Measurements from ENCODE around the gene LRRC18. TPM values are rescaled to one million over a fixed set of nuclear protein-coding genes. Genes with fewer than 3 reads are reported as not detected.
A peak's percentile ranks its signal among the peaks of the same experiment; 100 is the strongest.

LRRC18 gene
- polyA plus RNA-seq, 1 experiment = not detected

DNA sequence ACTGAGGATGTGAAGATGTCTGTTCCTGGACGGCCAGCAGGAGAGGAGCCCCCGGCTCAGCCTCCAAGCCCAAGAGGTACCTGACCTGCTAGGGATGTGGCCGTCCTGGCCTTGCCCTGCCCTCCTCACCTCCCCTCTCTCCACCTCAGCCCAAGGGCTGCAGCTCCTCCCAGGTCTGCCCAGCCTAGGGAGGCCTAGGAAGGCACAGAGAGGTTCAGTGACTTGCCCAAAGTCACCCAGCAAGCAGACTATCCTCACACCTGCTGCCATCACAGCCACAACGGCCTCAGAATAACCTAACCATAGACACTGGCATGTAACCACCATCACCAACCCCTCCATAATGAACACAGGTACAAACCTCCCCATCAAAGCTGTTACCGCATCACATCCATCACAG is 38.7 kb upstream of the LRRC18 start:
- CTCF ChIA-PET = interaction anchor here (0.6 to 6.1 kb wide), 2 partner anchors 185 to 355 kb away, joined by 5 to 45 read pairs; no protein-coding TSS in a partner anchor
- TF ChIP-seq, protein P1, sequence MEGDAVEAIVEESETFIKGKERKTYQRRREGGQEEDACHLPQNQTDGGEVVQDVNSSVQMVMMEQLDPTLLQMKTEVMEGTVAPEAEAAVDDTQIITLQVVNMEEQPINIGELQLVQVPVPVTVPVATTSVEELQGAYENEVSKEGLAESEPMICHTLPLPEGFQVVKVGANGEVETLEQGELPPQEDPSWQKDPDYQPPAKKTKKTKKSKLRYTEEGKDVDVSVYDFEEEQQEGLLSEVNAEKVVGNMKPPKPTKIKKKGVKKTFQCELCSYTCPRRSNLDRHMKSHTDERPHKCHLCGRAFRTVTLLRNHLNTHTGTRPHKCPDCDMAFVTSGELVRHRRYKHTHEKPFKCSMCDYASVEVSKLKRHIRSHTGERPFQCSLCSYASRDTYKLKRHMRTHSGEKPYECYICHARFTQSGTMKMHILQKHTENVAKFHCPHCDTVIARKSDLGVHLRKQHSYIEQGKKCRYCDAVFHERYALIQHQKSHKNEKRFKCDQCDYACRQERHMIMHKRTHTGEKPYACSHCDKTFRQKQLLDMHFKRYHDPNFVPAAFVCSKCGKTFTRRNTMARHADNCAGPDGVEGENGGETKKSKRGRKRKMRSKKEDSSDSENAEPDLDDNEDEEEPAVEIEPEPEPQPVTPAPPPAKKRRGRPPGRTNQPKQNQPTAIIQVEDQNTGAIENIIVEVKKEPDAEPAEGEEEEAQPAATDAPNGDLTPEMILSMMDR (IDR thresholded peaks at IDR 0.05; ENCODE audit: insufficient read depth, low read depth, low read length) = no peak

DNA sequence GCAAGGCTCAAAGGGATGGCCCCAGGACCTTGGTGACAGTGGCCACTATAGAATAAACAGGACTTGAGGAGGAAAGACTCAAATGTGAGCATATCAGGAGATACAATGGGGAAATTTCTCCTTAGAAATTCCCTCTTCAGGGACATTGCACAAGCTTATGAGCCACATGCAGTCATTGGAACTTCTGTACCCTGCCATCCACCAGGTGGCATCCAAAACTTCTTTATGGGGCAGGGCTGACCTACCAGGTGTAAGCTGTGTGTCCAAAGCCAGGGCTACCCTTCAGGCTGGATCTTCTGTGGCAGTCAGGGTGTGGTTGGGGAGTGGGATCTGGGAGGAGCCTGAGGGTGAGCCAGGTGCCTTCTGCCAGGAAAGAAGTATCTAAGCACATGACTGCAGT is 36.6 kb upstream of the LRRC18 start:
- ChIA-PET POLR2A (no interaction called here), CTCF (interaction anchor here (0.6 to 2.7 kb wide), 3 partner anchors 176 to 318 kb away, joined by 3 to 17 read pairs (median 6); no protein-coding TSS in a partner anchor)
- Histone ChIP-seq H3K4me3 (ENCODE audit: low read depth, low read length) (no peak overlapping the region), H3K27me3 (ENCODE audit: control insufficient read depth, insufficient read depth, low read length) (peaks cover 9% of the 10 kb centered on the region), H3K36me3 (ENCODE audit: control insufficient read depth, insufficient read depth, low read length) (no peaks in the 10 kb centered on the region)
- TF ChIP-seq, protein P1 (IDR thresholded peaks at IDR 0.05; ENCODE audit: insufficient read depth, low read depth, low read length) = peak; percentile 22; the same call in 1 of the 2 replicates
- DNase-seq (ENCODE audit: low read depth) = no peak

More for the DNA sequence above, 38.7 kb upstream of the LRRC18 start:
- POLR2A ChIA-PET = no interaction called here
- Histone ChIP-seq H3K4me3 (ENCODE audit: low read depth, low read length) (no peak overlapping the region), H3K36me3 (ENCODE audit: control insufficient read depth, insufficient read depth, low read length) (no peaks in the 10 kb centered on the region), H3K27me3 (ENCODE audit: control insufficient read depth, insufficient read depth, low read length) (peaks cover 10% of the 10 kb centered on the region)
- DNase-seq (ENCODE audit: low read depth) = no peak

DNA sequence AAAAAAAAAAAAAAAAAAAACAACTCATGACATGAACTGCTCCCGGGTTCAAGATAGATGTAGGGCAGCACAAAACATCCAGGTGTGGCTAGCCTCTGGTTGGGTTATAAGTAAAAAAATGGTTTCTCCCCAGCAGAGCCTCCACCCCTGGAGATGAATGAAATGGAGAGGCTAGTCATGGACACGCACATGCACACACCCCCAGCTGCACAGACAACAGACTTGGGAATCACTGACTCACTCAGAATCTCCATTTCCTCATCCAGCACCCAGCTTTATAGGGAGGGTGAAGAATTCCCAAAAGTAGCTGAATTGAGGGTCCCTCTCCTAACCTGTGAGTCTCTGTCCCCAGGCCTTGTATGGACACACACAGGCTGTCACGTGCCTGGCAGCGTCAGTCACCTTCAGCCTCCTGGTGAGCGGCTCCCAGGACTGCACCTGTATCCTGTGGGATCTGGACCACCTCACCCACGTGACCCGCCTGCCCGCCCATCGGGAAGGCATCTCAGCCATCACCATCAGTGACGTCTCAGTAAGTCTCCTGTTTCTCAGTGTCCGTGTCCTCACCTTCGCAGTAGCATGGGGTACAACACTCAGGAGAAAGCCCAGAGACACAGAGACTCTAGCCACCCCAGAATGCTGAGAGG is 35.0 kb upstream of the LRRC18 start:
- TF ChIP-seq, protein P1 (IDR thresholded peaks at IDR 0.05; ENCODE audit: insufficient read depth, low read depth, low read length) = no peak
- Histone ChIP-seq H3K4me3 (ENCODE audit: low read depth, low read length) (no peak overlapping the region), H3K36me3 (ENCODE audit: control insufficient read depth, insufficient read depth, low read length) (no peaks in the 10 kb centered on the region), H3K27me3 (ENCODE audit: control insufficient read depth, insufficient read depth, low read length) (peaks cover 5% of the 10 kb centered on the region; the same call in 1 of the 2 replicates)
- no peak for DNase-seq (ENCODE audit: low read depth)
- ChIA-PET POLR2A (no interaction called here), CTCF (interaction anchor here (0.6 to 2.7 kb wide), 3 partner anchors 188 to 319 kb away, joined by 3 to 17 read pairs (median 6); no protein-coding TSS in a partner anchor)

DNA sequence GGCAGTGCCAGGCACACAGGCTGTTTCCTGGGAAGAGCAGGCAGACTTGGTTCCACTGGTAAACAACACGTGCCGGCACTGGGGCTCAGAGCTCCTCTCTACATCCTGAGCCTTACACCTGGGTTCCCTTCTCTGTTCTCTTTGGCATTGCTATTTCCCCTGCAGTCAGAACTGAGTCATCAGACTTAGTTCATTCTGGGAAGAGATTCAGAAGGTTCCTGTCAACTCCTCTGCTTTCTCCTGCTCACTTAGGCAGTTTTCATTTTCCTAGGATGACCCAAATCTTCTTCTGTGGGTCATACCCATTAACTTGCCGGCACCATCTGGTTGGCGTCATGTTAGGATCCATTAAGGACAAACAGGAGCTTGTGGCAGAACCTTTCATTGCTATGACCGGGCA is 33.4 kb upstream of the LRRC18 start:
- no peak for DNase-seq (ENCODE audit: low read depth)
- 0 out of 2 replicates have a peak, but pooled peaks cover 3% of the 10 kb centered on the region for H3K27me3 ChIP-seq (ENCODE audit: control insufficient read depth, insufficient read depth, low read length)
- TF ChIP-seq, protein P1 (IDR thresholded peaks at IDR 0.05; ENCODE audit: insufficient read depth, low read depth, low read length) = no peak
- ChIA-PET POLR2A (no interaction called here), CTCF (interaction anchor here (0.6 kb wide), 1 partner anchor 1269 kb away, joined by 3 read pairs; no protein-coding TSS in a partner anchor)
- H3K36me3 ChIP-seq (ENCODE audit: control insufficient read depth, insufficient read depth, low read length) = no peaks in the 10 kb centered on the region
- H3K4me3 ChIP-seq (ENCODE audit: low read depth, low read length) = no peak overlapping the region

DNA sequence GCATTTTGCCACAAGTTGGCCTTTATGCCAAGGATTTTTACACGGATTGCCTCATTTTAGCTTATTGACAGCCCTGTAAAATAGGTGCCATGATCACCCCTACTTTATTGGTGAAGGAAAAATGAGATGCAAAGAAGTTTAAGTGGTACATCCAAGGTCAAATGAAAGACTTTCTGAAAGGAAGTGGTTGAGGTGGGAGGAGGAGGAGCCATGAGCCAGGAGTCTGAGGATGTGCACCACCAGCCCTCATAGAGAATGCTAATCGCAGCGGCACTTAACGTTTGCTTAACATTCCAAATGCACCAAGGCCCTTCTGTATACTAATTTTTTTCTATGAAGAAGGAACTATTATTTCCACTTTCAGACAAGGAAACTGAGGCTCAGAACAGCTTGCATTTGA is 31.0 kb upstream of the LRRC18 start:
- Histone ChIP-seq H3K27me3 (ENCODE audit: control insufficient read depth, insufficient read depth, low read length) (peaks cover 1% of the 10 kb centered on the region; the same call in 1 of the 2 replicates), H3K36me3 (ENCODE audit: control insufficient read depth, insufficient read depth, low read length) (no peaks in the 10 kb centered on the region), H3K4me3 (ENCODE audit: low read depth, low read length) (no peak overlapping the region)
- ChIA-PET POLR2A (no interaction called here), CTCF (interaction anchor here (0.5 to 0.9 kb wide), 2 partner anchors 183 to 191 kb away, joined by 3 read pairs; no protein-coding TSS in a partner anchor)
- DNase-seq (ENCODE audit: low read depth) = no peak
- TF ChIP-seq, protein P1 (IDR thresholded peaks at IDR 0.05; ENCODE audit: insufficient read depth, low read depth, low read length) = no peak

All from BJ (cell line).